GM19468 (cell line): ENCODE results near the gene PI16.

Experiments used
- ATAC-seq: cut with Tn5 transposase; IDR thresholded peaks from one replicate; pipeline ENCODE4 v1.9.1; 2021; ENCODE audit warnings: mild to moderate bottlenecking, moderate library complexity, moderate number of reproducible peaks; ENCODE audit not compliant: unreplicated experiment; ENCODE audit errors: extremely low read depth

The PI16 gene

DNA sequence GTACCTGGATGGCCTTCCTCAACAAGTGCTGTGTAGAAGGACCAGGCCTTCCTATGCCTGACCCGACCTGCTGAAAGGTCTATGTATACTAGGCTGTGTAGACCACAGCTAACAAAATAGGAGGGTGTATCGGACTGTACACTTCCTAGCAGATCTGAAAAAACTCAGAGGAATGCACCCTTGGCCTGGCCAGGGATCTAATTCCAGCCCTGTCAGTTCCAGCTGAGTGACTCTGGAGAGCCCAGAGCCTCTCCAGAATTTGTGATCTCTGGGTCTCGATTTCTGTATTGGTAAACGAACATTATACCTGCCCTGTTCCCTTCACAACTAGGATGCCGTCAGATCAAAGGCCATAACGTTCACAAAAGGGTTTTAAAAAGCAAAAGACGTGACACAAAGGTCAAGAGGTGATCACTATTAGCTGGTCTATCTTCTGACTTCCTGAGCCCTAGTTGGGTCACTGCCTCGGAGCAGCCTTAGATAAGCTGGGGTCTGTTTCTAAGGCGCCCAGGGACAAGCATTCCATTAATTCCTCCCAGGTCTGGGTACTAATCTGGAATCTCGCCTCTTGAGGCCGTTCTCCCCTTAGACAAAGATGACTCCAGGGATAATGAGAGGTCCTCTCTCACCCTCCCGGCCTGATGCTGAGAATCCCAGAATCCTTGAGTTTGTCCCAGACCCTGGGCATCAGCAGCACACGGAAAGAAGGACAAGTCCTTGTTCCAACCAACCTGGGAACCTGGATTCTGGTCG is 17.6 kb downstream of the PI16 start:
- no peak for ATAC-seq

DNA sequence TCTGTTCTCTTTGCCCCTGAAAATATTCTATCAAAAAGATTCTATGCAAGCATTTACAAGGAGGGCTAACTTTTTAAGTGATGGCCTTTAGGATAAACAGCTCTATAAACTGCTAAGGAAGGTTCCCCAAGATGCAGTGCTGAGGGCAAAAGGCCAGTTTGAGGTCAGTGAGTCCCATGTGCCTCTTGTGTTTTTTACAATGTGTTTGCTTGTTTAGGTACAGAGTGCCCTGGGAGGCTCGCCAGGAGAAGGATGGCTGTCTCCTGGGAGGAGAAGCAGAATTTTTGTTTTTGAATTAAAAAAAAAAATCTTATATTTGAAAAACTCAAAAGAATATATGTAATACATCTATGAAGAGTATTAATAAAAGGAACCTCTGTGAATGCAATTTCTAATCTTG is 18.7 kb downstream of the PI16 start:
- ATAC-seq = no peak

DNA sequence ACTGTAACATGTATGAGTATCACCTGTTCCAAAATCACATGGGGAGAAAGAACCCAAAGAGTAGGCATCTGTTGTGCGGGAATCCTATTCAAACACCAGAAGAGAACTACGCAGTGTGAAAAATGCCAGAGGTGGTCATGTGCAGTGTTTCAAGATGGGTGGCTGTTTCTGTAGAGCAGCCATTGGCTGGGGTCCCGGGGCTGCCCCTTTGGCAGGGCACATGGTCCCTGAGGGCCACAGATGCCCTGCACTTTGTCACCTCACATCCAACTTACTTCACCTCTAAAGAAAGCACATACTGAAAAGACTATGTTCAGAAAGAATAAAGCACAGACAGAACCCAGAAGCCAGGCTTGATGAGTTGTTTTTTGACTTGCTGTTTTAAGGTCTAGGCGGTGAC is 19.1 kb downstream of the PI16 start:
- ATAC-seq = no peak

DNA sequence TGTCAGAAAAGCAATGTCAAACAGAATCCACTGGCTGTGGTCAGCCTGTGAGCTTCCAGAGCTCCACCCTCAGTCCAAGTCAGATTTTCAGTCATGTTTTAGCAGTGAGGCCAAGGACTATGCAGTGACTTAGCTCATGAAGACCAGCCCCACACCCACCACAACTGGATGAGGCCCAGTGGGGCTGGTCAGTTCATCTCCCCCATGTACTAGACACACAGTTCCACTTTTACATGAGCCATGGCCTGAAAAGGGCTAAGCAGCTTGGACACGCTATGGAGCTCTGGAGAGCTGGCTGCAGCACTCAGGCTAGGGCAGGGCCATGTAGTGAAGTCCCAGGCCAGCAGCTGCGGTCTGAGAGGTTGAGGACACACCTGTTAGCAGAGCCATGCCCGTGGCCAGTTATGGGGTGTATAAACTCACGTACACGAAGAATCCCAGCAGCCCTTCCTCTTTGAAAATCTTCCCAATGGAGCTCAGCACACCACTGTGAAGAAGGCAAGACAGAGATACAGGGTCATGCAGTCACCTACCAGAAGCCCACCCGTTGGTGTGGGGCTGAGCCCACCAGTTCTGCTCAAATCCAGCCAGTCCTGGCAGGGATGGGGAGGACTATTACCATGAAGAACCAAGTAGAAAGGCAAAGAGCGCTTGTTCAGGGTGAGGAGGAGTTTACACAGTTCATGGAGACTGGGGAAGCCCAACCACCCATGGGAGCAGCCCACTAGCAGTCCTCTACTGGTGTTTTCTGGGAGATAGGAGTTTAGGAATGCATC is 20.9 kb downstream of the PI16 start:
- ATAC-seq = no peak

DNA sequence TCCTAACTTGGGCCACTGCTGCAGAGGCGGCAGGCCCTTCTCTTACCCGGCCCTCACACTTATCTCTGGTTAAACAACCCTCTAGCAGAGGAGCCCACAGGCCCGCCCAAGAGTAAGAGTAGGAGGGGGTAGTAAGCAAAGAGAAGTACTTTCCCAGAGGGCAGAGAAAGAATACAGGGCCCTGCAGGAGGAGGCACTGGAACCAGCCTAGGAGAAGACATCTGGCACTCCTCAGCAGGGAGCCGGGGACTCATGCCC is 21.4 kb downstream of the PI16 start:
- ATAC-seq = no peak

DNA sequence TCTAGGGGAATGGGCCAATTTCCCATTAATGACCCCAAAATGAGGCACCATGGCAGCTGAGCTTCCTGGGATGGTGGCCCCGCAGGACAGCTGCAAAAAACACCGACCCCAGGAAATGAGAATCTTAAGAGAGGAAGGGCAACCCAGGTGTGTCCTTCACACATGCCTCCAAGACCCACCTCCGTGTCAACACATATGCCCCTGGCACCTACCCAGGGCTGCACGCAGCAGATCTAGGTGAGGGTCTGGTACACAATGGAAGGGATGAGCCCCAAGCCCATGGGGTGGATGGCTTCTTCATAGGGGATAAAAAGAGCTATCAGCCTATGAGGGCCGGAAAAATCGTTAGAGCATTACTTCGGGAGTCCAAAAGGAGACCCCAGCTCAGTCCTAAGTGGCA is 22.0 kb downstream of the PI16 start:
- no peak for ATAC-seq

DNA sequence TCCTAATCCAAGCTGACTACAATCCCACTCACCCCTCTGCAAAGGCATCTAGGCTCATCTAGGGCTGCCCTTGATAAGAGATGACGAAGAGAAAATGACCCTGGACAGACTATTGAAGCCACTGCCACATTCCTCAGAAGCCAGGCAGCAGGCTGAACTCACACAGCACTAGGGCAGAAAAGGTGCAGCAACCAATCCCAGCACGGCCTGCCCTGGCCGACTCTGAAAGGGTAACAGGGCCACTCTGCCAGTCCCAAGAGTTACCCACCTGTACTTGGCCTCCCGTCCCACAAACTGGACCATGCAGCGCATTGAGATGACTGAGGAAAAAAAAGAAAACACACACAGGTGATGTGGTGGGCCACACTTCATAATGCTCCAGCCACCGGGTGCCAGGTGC is 22.4 kb downstream of the PI16 start:
- ATAC-seq = no peak

DNA sequence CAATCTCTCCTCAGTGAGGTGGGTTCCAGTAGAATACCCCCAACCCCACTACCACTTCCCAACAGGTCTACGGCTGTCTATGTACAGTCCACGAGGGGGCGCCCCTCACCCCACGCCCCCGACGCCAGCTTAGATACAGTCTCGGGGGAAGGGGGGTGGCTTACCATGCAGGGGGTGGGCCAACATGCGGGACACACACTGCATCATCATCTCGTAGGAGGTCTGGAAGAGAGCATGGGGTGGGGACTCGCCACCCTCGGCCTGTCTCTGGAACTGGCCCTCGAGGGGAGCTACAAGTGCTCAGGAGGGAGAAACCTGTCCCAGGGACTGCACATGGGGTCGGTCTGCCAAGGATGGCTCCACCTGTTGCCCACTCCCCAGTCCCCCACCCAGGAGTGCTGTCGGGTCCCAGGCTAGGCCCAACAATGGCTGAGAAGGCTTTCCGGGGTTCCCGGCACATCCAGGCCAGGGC is 23.0 kb downstream of the PI16 start:
- no peak for ATAC-seq

DNA sequence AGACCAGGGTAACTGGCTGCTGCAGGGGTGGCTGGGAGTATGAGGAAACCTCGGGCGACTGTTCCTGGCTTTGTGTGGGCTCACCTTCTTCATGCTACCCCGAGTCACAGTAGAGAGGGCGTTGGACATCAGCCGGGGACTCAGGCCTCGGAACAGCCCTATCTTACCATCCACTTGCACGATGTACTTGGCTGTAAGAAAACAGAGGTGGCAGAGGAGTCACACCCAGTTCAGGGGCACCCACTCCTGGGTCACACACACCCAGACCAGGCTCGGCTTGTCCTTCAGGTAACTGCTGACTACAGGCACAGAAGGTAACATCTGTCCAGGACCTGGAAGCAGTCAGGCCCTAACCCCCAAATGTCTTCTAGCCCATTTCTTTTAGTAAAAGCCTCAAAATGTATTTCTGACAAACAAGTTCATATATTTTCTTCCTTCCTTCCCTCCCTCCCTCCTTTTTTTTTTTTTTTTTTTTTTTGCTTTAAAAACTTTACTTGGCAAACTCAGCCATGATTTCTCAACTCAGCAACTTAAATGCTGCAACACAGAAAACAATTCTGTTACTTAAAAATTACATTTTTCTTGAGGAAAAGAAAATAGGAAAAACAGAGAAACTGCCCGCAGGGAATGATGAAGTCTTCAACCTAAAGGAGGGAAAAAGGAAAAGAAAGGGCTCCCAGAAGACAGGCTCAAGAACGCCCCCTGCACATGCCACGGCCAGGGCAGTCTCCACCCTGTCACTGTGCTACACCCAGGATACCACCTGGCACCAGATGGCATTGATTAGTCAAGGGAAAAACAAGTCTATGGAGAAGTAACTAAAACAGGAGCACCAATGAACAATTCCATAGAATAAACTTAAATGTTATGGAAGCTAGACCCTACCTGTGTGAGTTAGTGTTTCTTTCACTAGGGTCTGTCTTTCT is 24.1 kb downstream of the PI16 start:
- ATAC-seq = no peak

DNA sequence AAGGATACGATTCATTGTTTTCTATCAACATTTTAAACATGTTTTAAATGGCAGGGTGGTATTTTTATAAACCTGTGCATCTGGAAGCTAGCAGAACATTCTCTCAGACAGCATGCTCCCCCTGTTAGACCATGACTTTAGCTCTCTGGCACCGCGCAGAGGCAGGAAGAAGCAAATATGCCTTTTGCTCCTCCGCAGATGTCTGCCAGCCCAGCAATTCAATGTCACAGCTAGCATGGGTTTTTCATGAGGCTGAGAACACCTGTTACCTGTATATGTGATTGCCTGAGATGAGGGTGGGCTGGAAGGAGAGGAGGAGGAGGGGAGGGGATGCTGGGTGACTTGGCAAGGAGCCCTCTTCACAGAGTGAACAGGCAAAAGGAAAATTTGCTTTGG is 24.8 kb downstream of the PI16 start:
- no peak for ATAC-seq

DNA sequence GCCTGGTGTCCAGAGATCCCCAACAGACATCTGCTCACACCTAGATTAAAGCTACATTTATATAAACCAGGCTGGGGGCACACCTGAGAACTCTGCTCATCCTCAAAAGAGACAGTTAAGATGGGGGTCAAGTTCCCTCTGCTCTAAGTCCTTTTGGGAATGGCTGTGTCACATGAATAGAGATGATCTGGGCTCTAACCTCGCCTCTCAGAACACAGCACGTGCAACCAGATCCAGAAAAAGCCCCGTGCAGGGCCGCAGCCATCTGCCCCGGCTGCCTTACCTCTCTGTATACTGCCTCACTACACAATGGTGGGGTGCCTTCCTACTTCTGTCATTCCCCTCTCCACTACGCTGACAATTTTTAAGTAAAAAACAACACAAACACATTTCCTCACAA is 25.6 kb downstream of the PI16 start:
- no peak for ATAC-seq

DNA sequence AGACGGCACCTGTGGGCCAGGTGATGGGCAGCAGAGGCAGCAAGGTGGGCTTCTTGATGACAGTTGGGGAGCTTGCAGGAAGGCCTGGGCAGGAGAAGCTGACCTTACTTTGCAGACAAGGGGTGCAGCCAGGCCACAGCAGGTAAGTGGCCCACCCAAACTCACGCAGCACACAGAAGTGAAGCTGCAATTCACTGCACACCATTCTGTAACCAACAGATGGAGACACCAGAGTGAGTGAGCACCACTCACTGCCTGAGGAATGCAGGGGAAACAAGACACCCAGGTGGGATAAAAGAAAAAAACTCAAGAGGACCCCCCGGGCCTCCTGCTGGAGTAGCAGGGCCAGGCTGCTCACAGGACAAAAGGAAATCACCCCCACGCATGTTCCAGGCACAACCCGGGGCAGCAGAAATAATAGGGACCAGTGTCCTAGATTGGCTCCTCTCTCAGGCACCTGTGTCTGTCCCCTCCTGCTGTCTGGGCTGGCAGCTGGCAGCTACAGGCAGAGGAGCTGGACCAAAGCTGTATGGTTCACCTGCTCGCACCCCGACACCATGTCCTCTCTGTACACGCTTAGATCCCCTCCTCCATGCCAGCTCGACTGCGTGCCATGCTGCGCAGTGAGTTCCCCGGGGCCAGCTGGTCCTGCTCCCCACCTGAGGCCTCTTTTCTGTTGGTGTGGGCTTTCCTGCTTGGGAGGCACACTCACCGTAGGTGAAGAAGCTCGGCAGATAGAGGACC is 26.5 kb downstream of the PI16 start:
- no peak for ATAC-seq

DNA sequence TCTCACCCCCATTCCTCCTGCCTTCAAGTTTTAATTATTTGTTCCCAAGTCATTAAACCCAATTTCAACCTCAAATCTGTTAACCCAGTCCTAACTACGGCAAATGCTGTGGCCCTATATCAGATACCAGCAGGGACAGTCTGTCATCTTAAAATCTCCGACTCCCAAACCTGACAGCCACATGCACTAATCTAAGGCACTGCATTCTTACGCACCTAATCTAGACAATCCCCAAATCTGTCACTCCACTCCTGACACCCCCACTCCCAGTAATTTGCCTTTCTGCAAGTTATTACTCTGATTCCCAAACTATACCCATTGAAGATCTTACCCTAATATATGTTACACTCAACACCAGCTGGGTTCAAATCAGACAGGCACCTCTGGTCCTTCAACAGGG is 29.0 kb downstream of the PI16 start:
- ATAC-seq = no peak

DNA sequence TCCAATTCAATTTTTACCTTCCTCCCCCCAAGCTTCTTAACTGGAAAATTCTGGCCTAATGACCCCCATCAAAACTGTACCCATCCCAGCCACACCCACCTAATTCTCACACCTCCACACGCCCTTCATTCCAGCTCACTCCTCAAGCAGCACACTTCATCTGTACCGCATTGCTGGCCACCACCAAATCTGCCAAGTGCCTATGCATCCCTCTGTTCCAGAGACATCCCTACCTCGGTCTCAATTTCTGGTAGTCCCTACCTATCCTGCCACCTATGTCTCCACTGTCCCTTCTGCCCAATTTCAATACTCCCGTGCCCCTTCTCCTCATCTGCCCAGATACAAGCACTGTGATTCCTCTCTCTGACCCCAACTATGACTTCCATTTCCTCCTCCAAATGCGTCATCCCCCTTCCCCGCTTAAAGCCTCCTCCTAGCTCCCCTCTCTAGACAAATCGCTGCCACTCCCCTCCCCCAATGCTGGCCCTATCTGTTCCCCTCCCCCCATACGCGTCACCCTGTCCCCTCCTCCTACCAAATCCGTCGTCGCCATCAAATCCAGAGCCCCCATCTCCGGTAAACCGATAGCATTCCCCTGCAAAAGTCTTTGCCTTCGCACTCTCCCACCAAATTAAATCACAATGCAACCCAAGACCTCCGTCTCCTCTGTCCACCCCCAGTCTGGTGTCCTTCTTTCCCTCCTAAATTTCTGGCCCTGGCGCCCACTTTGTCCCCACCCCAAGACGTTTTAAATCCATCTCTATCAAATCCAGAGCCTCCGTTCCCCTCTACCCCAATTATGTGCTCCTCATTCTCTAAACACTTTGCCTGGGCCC is 30.3 kb downstream of the PI16 start:
- ATAC-seq = no peak

DNA sequence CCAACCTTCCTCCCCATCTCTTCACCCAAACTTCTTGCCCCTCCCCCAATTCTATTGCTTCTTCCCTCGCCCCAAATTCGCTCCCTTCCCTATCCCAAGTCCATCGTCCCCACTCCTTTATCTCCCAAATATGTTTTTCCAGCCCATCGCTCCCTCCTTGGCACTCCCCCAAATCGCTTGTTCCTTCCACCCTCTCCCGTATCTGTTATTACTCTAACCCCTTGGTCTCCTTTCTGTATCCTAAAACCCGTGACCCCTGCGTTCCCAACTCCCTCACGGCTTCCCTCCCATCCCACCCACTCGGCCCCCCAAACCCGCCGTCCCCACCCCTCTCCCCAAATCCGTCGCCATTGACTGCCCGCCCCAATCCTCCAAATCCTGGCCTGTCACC is 30.9 kb downstream of the PI16 start:
- ATAC-seq = no peak

DNA sequence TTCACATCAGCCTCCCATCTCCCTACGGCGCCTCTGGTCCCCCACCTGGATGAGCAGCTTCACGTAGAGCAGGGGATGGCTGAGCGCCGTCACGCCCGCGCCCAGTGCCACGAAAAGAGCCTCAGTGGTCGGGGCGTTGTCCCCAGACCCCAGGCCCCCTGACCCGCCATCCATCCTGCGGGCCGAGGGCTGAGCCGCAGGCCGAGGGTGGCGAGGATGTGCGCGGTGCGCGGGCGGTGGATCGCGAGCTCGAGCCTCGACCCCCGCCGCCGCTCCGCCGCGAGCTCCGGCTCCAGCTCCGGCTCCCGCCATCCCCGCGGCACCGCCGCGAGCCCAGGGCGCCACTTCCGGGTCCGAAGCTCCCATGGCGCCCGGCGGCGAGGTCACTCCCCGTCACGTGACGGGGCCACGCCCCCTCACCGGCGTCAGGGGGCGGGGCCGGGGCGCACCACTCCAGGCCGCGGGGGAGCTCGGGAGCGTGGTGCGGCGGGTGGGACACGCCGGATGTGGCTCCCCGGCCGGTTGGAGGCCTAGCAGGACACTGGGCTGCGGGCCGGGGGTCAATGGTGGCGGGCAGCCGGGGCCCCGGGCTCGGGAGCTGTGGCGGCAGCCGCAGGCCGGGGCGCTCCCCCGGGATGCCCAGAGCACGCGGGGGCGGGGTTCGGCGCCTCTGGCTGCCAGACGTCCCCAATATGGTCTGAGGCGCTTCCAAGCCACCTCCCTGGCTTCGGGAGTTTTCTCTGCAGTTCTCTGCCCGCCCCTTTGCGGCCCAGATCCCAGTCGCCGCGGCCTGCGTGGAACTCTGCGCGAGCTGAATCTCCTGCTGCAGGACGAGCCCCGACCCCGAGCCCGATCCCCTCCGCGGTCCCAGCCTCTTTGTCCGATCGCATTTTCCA is 31.5 kb downstream of the PI16 start, which contains the start of gene MTCH1:
TSS of gene MTCH1 (minus strand) at position 389 of the 896 bp plus-strand sequence. CDS start at position 366, 23 bp downstream.
- ATAC-seq = peak; percentile 86

DNA sequence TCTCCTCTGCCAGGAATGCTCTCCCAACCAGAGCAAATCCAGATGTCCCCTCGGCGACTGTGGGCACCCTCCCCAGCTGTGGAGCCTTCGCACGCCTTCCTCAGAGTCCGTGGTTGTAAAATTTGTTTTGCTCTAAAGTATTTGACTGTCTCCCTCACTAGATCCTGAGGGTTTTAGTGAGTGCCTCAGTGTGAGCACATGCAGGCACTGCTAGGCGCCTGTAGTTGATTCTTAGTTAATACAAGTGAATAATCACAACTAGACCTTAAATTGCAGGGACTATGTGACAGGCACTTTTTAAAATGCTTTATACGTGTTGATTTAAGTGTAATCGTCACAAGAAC is 32.1 kb downstream of the PI16 start:
- no peak for ATAC-seq

DNA sequence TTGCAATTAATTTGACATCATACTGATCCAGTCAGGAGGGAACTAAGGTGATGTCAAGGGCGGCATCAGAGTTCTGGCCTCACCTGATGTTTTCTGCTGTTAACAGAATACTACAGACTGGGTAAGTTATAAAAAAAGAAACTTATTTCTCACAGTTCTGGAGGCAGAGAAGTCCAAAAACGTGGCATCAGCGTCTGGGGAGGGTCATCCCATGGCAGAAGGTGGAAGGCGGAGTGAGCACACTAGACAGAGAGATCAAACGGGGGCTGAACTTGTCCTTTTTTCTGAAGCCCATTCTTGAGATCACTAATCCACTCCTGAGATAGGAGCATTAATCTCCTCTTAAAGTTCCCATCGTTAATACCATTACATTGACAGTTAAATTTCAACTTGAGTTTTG is 34.7 kb downstream of the PI16 start:
- ATAC-seq = no peak
